ENCODE results near the gene ZNF668.
"Not testable (repeated sequence)": the region's sequence is repeated elsewhere in the genome, so short reads cannot be mapped to it uniquely, and the experiment has no call there.

ZNF668 gene

DNA sequence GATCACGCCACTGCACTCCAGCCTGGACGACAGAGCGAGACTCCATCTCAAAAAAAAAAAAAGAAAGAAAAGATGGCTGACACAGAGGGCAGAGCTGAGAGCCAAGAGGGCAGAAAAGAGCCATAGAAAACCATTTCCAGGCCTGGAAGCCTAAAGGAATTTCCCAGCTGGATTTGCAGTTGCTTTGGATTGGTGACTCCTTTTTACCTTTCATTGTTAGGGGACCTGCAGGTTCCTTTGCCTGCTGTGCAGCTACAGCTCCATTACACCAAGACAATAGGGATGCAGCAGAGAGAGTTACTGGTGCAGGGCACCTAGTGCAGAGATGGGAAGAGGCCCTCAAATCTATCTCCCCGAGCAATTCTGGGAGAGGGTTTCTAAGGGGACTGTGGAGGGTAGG is 18.4 kb downstream of the ZNF668 start:
- no peak for DNase-seq (ENCODE audit: low read depth in 3 of 3)

DNA sequence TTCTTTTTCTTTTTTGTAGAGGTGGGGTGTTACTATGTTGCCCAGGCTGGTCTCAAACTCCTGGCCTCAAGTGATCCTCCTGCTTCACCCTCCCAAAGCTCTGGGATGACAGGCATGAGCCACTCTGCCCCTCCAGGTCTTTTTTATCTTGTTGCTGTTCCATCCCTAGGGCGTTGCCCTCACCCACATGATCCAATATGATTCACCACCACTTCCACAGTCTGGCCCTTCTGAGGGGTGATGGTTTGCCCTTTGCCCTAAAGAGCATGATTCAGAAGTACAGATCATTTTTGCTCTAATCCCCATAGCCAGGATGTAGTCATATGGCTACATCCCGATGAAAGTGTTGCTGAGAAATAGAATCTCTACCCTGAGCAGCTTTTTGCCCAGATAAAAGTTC is 21.9 kb downstream of the ZNF668 start:
- DNase-seq (ENCODE audit: low read depth in 3 of 3) = no peak

DNA sequence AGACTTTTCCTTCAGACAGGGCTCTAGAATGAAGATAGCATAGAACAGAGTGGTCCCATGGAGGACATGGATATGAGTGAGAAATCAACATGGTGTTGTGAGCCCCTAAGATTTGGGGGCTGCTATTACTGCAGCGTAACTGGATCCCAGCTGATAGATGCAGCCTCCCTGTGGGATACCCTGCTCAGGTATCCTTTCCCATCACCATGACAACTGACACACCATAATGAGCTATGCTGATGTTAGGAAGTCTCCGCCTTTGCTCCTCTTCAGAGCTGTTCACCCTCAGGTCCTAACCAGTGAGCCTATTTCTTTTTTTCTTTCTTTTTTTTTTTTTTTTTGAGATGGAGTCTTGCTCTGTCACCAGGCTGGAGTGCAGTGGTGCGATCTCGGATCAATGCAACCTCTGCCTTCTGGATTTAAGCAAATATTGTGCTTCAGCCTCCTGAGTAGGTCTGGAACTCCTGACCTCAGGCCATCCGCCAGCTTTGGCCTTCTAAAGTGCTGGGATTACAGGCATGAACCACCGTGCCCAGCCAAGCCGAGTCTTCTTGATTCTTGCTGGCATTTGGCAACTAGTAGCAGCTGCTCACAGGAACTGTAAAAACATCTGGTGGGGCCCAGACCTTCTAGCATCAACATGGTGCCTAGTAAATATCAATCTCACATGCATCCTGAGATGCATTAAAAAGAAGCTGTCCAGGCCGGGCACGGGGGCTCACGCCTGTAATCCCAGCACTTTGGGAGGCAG is 23.6 kb downstream of the ZNF668 start:
- DNase-seq (ENCODE audit: low read depth in 3 of 3) = no peak

DNA sequence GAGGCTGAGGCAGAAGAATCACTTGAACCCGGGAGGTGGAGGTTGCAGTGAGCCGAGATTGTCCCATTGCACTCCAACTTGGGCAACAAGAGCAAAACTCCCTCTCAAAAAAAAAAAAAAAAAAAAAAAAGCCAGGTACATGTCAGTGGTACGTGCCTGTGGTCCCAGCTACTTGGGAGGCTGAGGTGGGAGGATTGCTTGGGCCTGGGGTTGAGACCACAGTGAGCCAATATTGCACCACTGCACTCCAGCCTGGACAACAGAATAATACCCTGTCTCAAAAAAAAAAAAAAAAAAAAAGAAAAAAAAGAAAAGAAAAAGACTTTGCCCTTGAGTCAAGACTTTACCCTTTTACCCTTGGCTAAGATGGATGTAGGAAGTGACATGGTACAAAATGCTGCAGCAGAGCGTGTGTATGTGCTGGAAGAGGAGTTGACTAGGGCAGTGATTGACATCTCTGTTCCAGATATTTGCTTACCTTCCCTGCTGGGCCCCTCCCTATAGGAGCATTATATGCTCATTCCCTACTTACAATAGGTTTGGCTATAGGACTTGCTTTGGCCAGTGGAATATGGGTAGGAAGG is 30.1 kb downstream of the ZNF668 start:
- no peak for DNase-seq (ENCODE audit: low read depth in 3 of 3)

DNA sequence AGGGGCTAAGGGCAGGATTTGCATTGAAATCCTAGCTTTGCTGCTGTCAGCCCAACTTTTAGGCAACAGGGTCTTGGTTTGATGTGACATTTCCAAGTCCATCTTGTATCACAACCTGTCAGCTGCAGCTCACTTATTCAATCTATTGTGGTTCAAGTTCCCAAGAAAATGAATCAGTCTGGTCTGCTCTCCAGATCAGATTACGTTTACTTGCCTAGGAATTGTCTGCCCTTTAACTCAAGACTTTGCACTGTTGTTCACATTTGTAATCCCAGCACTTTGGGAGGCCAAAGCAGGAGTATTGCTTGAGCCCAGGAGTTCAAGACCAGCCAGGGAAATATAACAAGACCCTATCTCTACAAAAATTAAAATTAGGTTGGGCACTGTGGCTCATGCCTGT is 30.7 kb downstream of the ZNF668 start:
- DNase-seq (ENCODE audit: low read depth in 3 of 3) = no peak

DNA sequence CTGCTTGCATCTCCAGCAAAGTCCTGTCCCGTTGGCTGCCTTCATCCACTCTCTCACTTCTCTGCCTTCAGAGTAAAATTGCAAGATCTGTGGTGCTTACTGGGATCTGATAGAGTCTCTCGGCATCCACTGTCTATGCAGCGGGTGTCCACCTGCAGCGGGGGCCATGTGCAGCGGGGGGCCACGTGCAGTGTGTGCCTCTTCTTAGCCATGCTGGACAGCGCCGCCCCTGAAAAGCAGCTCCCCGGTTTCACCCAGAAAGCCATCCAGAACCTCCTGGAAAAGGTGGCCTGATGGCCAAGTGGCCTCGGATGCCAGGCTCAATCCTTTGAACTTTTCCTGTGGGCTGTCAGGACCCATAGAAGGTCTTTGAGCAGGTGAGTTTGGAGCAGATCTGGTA is 31.2 kb downstream of the ZNF668 start:
- no peak for DNase-seq (ENCODE audit: low read depth in 3 of 3)

DNA sequence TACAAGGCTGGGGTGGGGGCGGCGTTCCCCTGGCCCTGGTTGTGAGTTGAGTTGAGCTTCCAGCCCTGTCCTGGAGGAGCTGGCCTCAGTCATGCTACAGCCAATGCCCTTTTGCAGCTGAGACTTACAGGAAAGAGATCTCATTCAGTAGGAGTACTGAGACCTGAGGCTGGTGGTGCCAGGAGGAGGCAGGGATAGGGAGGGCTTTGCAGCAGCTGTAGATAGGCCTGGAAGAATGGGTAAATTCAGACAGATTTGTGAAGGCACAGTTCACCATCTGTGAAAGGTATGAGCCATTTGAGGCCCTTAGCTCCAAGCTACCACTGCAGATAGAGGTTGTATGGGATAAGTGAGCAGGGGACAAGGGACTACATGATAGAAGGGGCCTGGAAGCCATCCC is 35.0 kb downstream of the ZNF668 start:
- no peak for DNase-seq (ENCODE audit: low read depth in 3 of 3)

DNA sequence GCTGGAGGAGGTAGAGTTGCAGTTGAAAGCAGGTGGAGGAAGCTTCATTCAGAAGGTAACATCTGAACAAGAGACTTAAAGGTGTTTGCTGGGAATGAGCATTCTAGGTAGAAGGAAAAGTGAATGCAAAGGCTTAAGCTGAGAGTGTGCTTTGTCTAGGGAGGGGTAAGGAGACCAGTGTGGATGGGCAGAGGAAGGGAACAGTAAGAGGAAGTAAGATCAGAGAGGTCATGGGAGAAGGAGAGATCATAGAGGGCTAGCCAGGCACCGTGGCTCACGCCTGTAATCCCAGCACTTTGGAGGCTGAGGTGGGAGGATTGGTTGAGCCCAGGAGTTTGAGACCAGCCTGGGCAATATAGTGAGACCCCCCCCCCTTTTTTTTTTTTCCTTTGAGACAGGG is 37.3 kb downstream of the ZNF668 start:
- DNase-seq (ENCODE audit: low read depth in 3 of 3) = no peak

DNA sequence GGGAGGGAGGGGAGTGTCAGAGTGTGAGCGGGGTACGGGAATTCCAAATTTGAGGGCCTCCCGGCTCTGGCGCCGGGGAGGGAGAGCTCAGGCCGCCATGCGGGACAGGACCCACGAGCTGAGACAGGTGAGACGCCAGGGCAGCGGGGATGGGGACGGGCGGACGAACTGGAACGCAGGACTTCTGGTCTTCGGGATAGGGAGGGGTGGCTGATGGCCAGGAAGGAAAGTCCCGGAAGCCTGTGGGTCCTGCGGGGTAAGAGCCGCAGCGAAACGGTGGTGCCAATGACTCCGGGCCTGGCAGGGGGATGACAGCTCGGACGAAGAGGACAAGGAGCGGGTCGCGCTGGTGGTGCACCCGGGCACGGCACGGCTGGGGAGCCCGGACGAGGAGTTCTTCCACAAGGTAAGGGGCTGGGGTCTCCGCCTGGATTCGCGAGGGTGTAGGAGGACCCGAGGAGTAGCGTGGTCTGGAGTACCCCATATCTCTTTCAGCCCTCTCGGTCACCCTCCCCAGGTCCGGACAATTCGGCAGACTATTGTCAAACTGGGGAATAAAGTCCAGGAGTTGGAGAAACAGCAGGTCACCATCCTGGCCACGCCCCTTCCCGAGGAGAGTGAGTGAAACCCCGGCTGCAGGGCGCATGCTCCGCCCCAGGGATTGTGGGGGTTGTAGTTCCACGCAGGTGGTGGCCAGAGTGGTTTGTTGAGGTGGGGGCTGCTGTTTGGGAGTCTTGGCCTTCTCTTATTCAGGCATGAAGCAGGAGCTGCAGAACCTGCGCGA is 40.1 kb downstream of the ZNF668 start:
- DNase-seq (ENCODE audit: low read depth in 3 of 3) = peak; percentile 69 to 87 (median 76)

DNA sequence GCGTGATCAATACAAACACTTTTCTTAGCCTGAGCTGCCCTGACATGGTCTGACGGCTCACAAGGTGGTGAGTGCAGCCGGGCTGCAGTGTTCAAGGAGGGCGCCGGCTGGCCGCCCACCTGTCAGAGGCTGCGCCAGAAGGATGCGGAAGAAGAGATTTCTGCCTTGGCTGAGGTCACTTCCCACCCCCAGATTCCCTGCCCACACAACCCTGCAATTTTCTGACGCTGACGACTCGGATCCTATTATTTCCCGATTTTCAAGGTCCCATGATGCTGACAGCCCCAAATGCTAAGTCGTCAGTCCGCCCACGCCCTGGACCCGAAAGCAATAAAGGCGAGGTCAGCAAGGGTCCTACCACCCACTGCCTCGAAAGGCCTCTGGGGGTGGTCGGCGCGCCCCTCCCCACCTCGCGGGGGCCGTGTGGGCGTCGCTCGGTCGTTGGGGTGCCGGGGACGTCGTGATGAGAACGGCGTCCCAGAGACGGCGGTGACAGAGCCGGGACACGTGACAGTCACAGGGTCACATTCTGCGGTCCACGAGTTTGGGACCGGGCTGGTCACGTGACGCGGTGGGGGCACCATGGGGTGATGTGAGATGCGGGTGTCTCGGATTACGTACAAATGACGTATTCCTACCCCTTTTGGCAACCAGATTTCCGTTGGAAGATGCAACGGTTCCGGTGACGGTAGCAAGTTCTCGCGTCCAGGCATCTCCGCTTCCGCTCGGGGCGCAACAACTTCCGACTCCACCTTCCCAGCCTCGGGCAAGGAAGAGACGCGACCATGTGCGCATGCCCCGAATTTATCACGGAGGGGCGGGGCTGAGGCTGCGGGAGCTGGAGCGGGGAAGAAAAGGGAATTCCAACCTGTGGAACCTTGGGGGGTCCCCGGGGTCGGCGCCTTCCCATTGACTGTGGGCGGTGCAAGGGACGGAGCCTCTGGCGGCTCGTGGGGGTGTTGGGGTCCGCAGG is 41.0 kb downstream of the ZNF668 start, which contains the start of gene STX4:
TSS of gene STX4 (plus strand) at position 823 of the 973 bp plus-strand sequence. CDS start 248 bp downstream, outside the sequence.
- peak; percentile 94 to 97 (median 96) for DNase-seq (ENCODE audit: low read depth in 3 of 3)

DNA sequence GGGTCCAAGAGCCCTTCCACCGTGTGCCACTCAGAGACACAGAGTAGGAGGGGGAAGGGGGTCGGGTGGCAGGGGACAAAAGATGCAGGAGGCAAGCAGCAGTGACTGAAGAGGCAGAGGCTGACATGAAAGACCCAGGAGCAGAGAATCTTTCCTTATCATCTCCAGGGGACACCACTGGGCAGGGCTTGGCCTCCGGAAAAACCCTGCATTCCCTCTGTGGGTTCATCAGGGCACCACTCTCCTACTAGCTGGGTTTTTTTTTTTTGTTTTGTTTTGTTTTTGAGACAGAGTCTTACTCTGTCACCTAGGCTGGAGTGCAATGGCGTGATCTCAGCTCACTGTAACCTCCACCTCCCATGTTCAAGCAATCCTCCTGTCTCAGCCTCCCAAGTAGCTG is 42.8 kb downstream of the ZNF668 start:
- no peak for DNase-seq (ENCODE audit: low read depth in 3 of 3)

DNA sequence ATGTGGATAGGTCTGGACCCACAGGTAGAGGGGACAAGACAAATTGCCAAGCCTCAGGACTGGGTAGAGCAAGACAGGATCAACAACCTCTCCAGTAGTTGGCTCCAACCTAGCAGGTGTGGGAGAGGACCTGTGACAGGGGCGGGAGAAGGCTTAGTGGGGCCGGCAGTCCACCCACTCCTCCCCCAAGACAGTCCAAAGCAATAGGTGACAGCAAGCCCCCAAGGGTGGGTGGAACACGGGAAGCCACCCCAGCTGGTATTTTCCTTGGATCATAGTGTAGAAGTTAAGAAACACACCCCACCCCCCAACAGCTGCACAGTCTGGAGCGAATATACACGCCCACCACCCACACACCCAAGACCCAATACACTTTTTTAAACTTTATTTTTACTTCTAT is 44.8 kb downstream of the ZNF668 start:
- DNase-seq (ENCODE audit: low read depth in 3 of 3) = no peak

DNA sequence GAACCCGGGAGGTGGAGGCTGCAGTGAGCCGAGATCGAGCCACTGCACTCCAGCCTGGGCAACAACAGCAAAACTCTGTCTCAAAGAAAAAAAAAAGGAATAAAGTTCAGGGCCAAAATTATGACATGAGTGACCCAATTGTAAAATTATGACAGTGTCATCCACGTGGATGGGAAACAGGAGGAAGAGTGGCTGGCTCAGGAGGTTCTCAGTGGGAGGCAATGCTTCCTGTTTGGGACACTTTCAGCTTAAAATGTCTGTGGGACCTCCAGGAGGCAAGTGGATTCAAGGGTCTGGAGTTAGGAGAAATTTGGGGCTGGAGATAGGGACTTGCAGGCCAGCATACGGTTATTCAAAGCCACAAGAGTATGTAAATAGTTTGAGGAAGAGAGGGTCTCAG is 48.7 kb downstream of the ZNF668 start:
- DNase-seq (ENCODE audit: low read depth in 3 of 3) = no peak

DNA sequence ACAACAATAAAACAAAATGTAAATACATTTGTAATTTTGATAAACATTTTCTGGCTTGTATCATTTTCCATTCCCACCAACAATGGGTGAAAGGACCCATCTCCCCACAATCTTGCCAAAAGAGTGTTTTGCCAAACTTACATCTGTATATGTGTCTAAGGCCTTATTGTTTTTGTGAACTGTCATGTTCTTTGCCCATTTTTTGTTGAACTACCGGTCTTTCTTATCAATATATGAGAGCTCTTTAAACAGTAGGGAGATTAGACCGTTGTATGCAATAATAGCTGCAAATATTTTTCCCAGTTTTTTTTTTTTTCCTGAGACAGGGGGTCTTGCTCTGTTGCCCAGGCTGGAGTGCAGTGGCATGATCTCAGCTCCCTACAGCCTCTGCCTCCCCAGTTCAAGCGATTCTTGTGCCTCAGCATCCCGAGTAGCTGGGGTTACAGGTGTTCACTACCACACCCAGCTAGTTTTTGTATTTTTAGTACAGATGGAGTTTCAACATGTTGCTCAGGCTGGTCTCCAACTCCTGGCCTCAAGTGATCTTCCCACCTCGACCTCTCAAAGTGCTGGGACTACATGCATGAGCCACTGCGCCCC is 50.3 kb downstream of the ZNF668 start:
- no peak for DNase-seq (ENCODE audit: low read depth in 3 of 3)

DNA sequence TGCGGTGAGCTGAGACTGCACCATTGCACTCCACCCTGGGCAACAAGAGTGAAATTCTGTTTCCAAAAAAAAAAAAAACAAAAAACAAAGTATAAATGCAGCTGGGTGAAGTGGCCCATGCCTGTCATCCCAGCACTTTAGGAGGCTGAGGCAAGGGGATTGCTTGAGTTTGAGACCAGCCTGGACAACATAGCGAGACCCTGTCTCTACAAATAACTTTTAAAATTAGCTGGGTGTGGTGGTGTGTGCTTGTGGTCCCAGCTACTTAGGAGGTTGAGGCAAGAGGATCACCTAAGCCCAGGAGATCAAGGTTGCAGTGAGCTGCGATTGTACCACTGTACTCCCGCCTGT is 50.8 kb downstream of the ZNF668 start:
- no peak for DNase-seq (ENCODE audit: low read depth in 3 of 3)

DNA sequence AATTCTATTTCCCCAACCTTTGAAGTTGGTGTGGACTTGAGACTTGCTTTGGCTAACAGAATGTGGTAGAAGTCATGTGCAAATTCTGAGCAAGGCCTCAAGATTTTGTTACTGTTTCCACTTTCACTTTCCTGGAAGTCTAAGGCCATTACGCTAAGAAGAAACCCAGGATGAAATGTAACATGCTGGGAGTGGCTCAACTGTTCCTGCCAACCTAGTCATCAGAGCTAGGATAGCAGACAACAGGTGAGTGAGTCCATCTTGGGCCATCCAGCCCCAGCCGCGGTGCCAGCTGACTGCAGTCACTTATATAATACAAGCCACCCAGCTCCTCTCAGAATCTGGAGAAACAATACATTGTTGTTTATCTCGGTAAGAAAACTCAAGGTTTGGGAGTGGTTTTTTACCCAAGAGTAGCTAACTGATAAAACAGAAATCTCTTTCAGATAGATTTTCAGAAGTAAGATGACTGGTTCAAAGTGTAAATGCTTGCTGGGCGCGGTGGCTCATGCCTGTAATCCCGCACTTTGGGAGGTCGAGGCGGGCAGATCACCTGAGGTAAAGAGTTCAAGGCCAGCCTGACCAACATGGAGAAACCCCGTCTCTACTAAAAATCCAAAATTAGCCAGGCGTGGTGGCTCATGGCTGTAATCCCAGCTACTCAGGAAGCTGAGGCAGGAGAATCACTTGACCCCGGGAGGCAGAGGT is 51.3 kb downstream of the ZNF668 start:
- no peak for DNase-seq (ENCODE audit: low read depth in 3 of 3)

DNA sequence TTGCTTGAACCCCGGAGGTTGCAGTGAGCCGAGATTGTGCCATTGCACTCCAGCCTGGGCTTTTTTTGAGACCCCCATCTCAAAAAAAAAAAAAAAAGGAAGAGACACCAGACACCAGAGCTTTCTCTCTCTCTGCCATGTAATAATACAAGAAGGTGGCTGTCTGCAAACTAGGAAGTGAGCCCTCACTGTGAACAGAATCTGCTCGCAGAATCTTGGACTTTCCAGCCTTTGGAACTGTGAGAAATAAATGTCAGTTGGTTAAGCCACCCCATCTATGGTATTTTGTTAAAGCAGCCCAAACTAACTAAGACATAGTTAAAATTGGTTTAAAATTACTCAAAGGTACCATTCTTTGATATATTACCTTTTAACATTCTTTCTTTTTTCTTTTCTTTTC is 53.5 kb downstream of the ZNF668 start:
- no peak for DNase-seq (ENCODE audit: low read depth in 3 of 3)

DNA sequence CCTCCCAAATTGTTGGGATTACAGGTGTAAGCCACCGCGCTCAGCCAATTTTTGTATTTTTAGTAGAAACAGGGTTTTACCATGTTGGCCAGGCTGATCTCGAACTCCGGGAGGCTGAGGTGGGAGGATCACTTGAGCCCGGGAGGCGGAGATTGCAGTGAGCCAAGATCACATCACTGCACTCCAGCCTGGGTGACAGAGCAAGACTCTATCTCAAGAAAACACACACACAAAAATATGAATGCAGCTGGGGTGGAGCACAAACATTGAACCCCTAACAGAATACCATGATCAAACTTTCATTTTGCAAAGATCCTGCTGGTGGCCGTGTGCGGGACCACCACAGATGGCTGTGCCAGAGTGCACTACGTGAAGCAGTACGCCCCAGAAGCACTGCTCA is 56.3 kb downstream of the ZNF668 start:
- not testable (repeated sequence) for DNase-seq (ENCODE audit: low read depth in 3 of 3)

DNA sequence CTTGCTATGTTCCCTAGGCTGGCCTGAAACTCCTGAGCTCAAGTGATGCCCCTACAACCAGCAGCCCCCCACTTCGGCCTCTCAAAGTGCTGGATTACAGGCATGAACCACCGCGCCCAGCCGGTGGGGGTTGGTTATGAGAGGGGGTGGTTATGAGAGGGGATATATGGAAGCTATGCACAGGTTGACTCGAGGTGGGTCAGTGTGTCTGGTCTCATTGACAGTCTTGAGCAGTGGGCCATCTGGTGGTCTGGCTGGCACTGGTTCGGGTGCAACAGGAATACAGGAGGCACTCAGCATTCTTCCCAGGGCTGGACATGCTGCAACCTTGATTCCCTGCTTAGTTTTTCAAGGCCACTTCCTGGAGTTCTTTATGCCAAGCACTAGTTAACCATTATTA is 58.0 kb downstream of the ZNF668 start:
- no peak for DNase-seq (ENCODE audit: low read depth in 3 of 3)

DNA sequence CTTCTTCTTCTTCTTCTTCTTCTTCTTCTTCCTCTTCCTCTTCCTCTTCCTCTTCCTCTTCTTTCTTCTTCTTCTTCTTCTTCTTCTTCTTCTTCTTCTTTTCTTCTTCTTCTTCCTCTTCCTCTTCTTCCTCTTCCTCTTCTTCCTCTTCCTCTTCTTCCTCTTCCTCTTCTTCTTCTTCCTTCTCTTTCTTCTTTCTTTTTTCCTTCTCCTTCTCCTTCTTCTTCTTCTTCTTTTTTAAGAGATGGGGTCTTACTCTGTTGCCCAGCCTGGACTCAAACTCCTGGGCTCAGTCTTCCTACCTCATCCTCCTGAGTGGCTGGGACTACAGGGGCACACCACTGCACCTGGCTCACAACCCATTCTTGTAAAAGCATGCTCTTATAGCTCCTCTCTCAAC is 60.7 kb downstream of the ZNF668 start:
- DNase-seq (ENCODE audit: low read depth in 3 of 3) = not testable (repeated sequence)

DNA sequence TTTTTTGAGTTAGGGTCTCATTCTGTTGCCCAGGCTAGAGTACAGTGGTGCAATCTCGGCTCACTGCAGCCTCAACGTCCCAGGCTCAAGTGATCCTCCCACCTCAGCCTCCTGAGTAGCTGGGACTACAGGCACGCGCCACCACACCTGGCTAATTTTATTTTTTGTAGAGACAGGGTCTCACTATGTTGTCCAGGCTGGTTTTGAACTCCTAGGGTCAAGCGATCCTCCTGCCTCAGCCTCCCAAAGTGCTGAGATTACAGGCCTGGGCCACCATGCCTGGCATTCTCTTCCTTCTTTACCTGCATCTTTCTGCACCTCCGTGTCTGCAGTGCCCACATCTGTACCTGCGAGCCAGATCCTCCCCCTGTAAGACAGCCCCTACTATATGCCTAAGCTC is 62.2 kb downstream of the ZNF668 start:
- not testable (repeated sequence) for DNase-seq (ENCODE audit: low read depth in 3 of 3)
